Measurements from ENCODE around the gene TRIM74. TPM values are rescaled to one million over a fixed set of nuclear protein-coding genes. Genes with fewer than 3 reads are reported as not detected.
"Not testable (repeated sequence)": the region's sequence is repeated elsewhere in the genome, so short reads cannot be mapped to it uniquely, and the experiment has no call there.

TRIM74 gene
- total and polyA plus RNA-seq, 2 of the 8 experiments (the other 6 are each of a cell fraction or from before 2014, with no cell fraction given), result 0.52 TPM; not detected in 1

GRCh38 chr7:72974781-72975180 is 5.5 kb upstream of the TRIM74 start:
- DNase-seq (ENCODE audit: low read depth in 1 of 2, low spot score in 2 of 2); CTCF ChIA-PET (ENCODE audit: partially characterized antibody); H3K9ac ChIP-seq (replicated peaks in 1 of 4; ENCODE audit: extremely low read depth in 1 of 4, low read depth in 3 of 4, low read length in 3 of 4): not testable (repeated sequence)

DNA sequence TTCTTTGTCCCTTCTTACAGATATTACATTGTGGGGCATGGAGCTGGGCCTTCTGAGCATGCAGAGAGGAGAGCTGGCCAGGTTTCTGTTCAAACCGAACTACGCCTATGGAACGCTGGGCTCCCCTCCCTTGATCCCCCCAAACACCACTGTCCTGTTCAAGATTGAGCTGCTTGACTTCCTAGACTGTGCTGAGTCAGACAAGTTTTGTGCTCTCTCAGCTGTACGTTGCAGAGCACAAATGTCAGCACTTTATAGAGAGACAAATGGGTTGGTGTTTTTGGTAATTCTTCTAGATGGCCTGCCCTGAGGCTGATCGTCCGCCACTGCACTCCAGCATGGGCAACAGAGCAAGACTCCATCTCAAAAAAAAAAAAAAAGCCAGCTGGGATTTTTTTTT is 2.2 kb upstream of the TRIM74 start:
- H3K27ac ChIP-seq (ENCODE audit: low read depth, low read length); H4K20me1 ChIP-seq (replicated peaks in 1 of 2; ENCODE audit: control insufficient read depth in 1 of 2, insufficient read depth in 2 of 2, low read length in 2 of 2); H4K5ac ChIP-seq (ENCODE audit: insufficient read length, low read depth, low read length); H2BK12ac ChIP-seq (ENCODE audit: low read depth, low read length); H3K4ac ChIP-seq (replicated peaks; ENCODE audit: insufficient read length, low read depth, low read length); H2BK120ac ChIP-seq (replicated peaks; ENCODE audit: low read depth, low read length); POLR2A ChIA-PET (ENCODE audit: partially characterized antibody); H4K91ac ChIP-seq (replicated peaks; ENCODE audit: insufficient read length, low read length); H2AFZ ChIP-seq (ENCODE audit: low read length); H2AK5ac ChIP-seq (ENCODE audit: low read depth, low read length); H3K4me3 ChIP-seq (ENCODE audit: extremely low read depth in 1 of 4, insufficient read depth in 2 of 4, low read depth in 3 of 4, low read length in 4 of 4); H2BK20ac ChIP-seq (ENCODE audit: low read length); H3K23me2 ChIP-seq (ENCODE audit: low read depth, low read length); H3K23ac ChIP-seq (ENCODE audit: insufficient read length); H3K79me2 ChIP-seq (ENCODE audit: control insufficient read depth in 1 of 2, insufficient read depth in 2 of 2, low read length in 2 of 2); H3K79me1 ChIP-seq (ENCODE audit: low read depth, low read length); H3K27me3 ChIP-seq (replicated peaks in 1 of 4; ENCODE audit: control insufficient read depth in 3 of 4, extremely low read depth in 1 of 4, insufficient read depth in 3 of 4, low read length in 3 of 4); H2BK15ac ChIP-seq (ENCODE audit: low read length); H4K8ac ChIP-seq (ENCODE audit: extremely low read depth, insufficient read depth, low read length); H3K18ac ChIP-seq (ENCODE audit: extremely low read depth, low read length); H3K56ac ChIP-seq (replicated peaks; ENCODE audit: insufficient read length, low read depth, low read length); FAIRE-seq; H3K9ac ChIP-seq (replicated peaks in 1 of 4; ENCODE audit: extremely low read depth in 1 of 4, low read depth in 3 of 4, low read length in 3 of 4); H3K4me1 ChIP-seq (replicated peaks in 1 of 4; ENCODE audit: control insufficient read depth in 3 of 4, insufficient read depth in 4 of 4, low read length in 3 of 4); H3K9me3 ChIP-seq (ENCODE audit: insufficient read depth in 2 of 2, low read depth in 1 of 2, low read length in 1 of 2); CTCF ChIA-PET (ENCODE audit: partially characterized antibody); H3K14ac ChIP-seq (ENCODE audit: insufficient read length); H3K36me3 ChIP-seq (ENCODE audit: control insufficient read depth in 2 of 4, insufficient read depth in 4 of 4, low read length in 3 of 4); DNase-seq (ENCODE audit: low read depth in 1 of 2, low spot score in 2 of 2); H3K4me2 ChIP-seq (ENCODE audit: insufficient read depth in 1 of 2, low read depth in 2 of 2, low read length in 2 of 2); H2BK5ac ChIP-seq (ENCODE audit: low read depth, low read length): not testable (repeated sequence)
- WGBS, 2 experiments (ENCODE audit: extremely low coverage in 1 of 2, insufficient coverage in 1 of 2, insufficient read length in 1 of 2, insufficient replicate concordance in 2 of 2, low coverage in 1 of 2, low lambda C conversion rate in 2 of 2, missing lambda C conversion rate in 1 of 2), result no CpG with 5 or more reads among the region's 6 CpGs

More at GRCh38 chr7:72974781-72975180, 5.5 kb upstream of the TRIM74 start:
- H3K18ac ChIP-seq (ENCODE audit: extremely low read depth, low read length); POLR2A ChIA-PET (ENCODE audit: partially characterized antibody); H3K79me1 ChIP-seq (ENCODE audit: low read depth, low read length); H2BK12ac ChIP-seq (ENCODE audit: low read depth, low read length); H4K91ac ChIP-seq (replicated peaks; ENCODE audit: insufficient read length, low read length); H2BK15ac ChIP-seq (ENCODE audit: low read length); H2AK5ac ChIP-seq (ENCODE audit: low read depth, low read length); H3K27ac ChIP-seq (ENCODE audit: low read depth, low read length); H4K8ac ChIP-seq (ENCODE audit: extremely low read depth, insufficient read depth, low read length); H4K20me1 ChIP-seq (replicated peaks in 1 of 2; ENCODE audit: control insufficient read depth in 1 of 2, insufficient read depth in 2 of 2, low read length in 2 of 2); H3K4me1 ChIP-seq (replicated peaks in 1 of 4; ENCODE audit: control insufficient read depth in 3 of 4, insufficient read depth in 4 of 4, low read length in 3 of 4); H3K27me3 ChIP-seq (replicated peaks in 1 of 4; ENCODE audit: control insufficient read depth in 3 of 4, extremely low read depth in 1 of 4, insufficient read depth in 3 of 4, low read length in 3 of 4); H3K9me3 ChIP-seq (ENCODE audit: insufficient read depth in 2 of 2, low read depth in 1 of 2, low read length in 1 of 2); H4K5ac ChIP-seq (ENCODE audit: insufficient read length, low read depth, low read length); H2BK20ac ChIP-seq (ENCODE audit: low read length); H3K4ac ChIP-seq (replicated peaks; ENCODE audit: insufficient read length, low read depth, low read length); FAIRE-seq; H2BK5ac ChIP-seq (ENCODE audit: low read depth, low read length); H2AFZ ChIP-seq (ENCODE audit: low read length); H3K23ac ChIP-seq (ENCODE audit: insufficient read length); H3K36me3 ChIP-seq (ENCODE audit: control insufficient read depth in 2 of 4, insufficient read depth in 4 of 4, low read length in 3 of 4); H3K79me2 ChIP-seq (ENCODE audit: control insufficient read depth in 1 of 2, insufficient read depth in 2 of 2, low read length in 2 of 2); H3K4me2 ChIP-seq (ENCODE audit: insufficient read depth in 1 of 2, low read depth in 2 of 2, low read length in 2 of 2); H3K56ac ChIP-seq (replicated peaks; ENCODE audit: insufficient read length, low read depth, low read length); H3K23me2 ChIP-seq (ENCODE audit: low read depth, low read length); H3K4me3 ChIP-seq (ENCODE audit: extremely low read depth in 1 of 4, insufficient read depth in 2 of 4, low read depth in 3 of 4, low read length in 4 of 4); H2BK120ac ChIP-seq (replicated peaks; ENCODE audit: low read depth, low read length); H3K14ac ChIP-seq (ENCODE audit: insufficient read length): not testable (repeated sequence)
- 90% methylated on average over 2 of the region's 7 CpGs; no CpG with 5 or more reads in 1 of the 2 experiments for WGBS, 2 experiments (ENCODE audit: extremely low coverage in 1 of 2, insufficient coverage in 1 of 2, insufficient read length in 1 of 2, insufficient replicate concordance in 2 of 2, low coverage in 1 of 2, low lambda C conversion rate in 2 of 2, missing lambda C conversion rate in 1 of 2)
